ENCODE results near the gene ASCC1. TPM values are rescaled to one million over a fixed set of nuclear protein-coding genes. Genes with fewer than 3 reads are reported as not detected.
"Not testable (repeated sequence)": the region's sequence is repeated elsewhere in the genome, so short reads cannot be mapped to it uniquely, and the experiment has no call there.

Gene ASCC1
- total RNA-seq, 1 experiment from 2014 or later = 27.8 TPM

DNA sequence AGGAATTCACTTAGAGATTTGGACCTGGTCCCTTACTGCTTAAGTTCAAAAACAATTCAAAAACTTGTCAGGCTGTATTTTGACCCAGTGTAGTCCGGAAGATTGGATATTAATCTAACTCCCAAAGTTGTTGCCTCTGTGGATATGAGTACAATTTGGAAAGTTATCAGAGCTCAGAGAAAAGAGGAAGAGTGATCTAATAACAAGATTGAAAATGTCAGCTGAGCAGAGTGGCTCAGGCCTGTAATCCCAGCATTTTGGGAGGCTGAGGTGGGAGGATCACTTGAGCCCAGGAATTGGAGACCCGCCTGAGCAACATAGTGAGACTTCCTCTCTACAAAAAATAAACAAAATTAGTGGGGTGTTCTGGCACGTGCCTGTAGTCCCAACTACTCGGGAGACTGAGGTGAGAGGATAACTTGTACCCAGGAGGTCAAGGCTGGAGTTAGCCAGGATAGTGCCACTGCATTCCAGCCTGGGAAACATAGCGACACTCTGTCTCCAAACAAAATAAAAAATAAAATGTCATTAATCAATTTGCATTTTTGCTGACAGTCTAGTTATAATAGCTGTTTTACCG is 3.2 kb upstream of the ASCC1 start:
- no peaks in the 10 kb centered on the region for H3K9me3 ChIP-seq (ENCODE audit: low read length)
- H3K36me3 ChIP-seq (ENCODE audit: insufficient read depth, low read length) = 0 out of 2 replicates have a peak, but pooled peaks cover 5% of the 10 kb centered on the region
- H4K20me1 ChIP-seq (ENCODE audit: insufficient read depth, low read depth, low read length) = peaks cover 5% of the 10 kb centered on the region; the same call in 1 of the 2 replicates
- H3K27ac ChIP-seq (ENCODE audit: low read length) = peak overlapping the region; percentile 69
- no peaks in the 10 kb centered on the region for H3K9me2 ChIP-seq (replicated peaks; ENCODE audit: insufficient read depth, low read length)
- H3K27me3 ChIP-seq (ENCODE audit: low read length) = no peaks in the 10 kb centered on the region
- H2AFZ ChIP-seq (ENCODE audit: low read length) = no peak overlapping the region
- peaks cover 67% of the 10 kb centered on the region for H3K79me2 ChIP-seq (ENCODE audit: low read length)
- no peak overlapping the region for H3K9ac ChIP-seq (ENCODE audit: low read length)
- DNase-seq = no peak
- peaks cover 51% of the 10 kb centered on the region for H3K4me1 ChIP-seq (ENCODE audit: low read length)
- no peak overlapping the region for H3K4me3 ChIP-seq (ENCODE audit: low read length)
- H3K4me2 ChIP-seq (ENCODE audit: low read depth, low read length, poor library complexity, severe bottlenecking) = peak overlapping the region; percentile 99

DNA sequence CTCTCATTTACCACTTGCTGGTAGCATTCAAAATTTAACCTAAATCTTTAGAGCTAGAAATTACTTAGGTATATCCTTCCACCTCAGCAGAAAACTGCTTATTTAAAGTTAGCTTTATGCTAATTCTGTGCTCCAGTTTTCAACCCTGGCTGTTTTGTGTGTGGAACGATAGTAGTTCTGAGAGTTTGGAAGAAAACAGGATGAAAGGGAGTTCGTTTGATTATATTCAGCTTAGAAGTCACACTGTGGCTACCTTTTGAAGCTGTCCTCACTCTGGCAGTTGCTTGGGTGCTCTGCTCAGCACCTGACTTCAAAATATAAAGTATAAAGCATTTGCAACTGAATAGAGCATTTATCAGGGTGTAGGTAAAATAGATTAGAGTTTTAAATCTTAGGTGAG is 2.6 kb upstream of the ASCC1 start:
- DNase-seq = no peak
- Histone ChIP-seq H2AFZ (ENCODE audit: low read length) (no peak overlapping the region), H3K79me2 (ENCODE audit: low read length) (peaks cover 68% of the 10 kb centered on the region), H3K4me1 (ENCODE audit: low read length) (peaks cover 51% of the 10 kb centered on the region), H3K36me3 (ENCODE audit: insufficient read depth, low read length) (0 out of 2 replicates have a peak, but pooled peaks cover under 1% of the 10 kb centered on the region), H3K27me3 (ENCODE audit: low read length) (no peaks in the 10 kb centered on the region), H3K4me2 (ENCODE audit: low read depth, low read length, poor library complexity, severe bottlenecking) (peak overlapping the region; percentile 99), H3K4me3 (ENCODE audit: low read length) (peak overlapping the region; percentile 16; the same call in 1 of the 2 replicates), H3K9ac (ENCODE audit: low read length) (no peak overlapping the region), H3K9me2 (replicated peaks; ENCODE audit: insufficient read depth, low read length) (no peaks in the 10 kb centered on the region), H3K27ac (ENCODE audit: low read length) (peak overlapping the region; percentile 69), H4K20me1 (ENCODE audit: insufficient read depth, low read depth, low read length) (peaks cover 5% of the 10 kb centered on the region; the same call in 1 of the 2 replicates), H3K9me3 (ENCODE audit: low read length) (no peaks in the 10 kb centered on the region)

DNA sequence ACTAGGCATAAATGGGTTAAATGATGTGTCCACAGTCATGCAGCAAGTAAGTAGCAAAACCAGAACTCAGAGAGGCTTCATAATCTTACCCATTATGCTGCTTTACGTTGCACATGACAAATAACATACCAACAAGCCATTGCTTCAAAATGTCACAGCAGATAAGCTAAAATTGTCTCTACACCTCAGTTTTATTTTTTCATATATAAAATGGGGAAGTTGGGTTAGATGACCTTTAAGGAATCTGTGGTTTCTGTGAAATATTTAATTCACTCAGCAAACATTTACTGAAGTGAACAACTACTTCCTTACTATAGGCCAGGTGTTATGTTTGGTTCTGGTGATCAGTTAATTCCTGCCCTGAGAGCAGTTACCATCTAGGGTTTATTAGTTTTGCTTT is 2.2 kb upstream of the ASCC1 start:
- H2AFZ ChIP-seq (ENCODE audit: low read length) = no peak overlapping the region
- H3K4me2 ChIP-seq (ENCODE audit: low read depth, low read length, poor library complexity, severe bottlenecking) = peak overlapping the region; percentile 99

DNA sequence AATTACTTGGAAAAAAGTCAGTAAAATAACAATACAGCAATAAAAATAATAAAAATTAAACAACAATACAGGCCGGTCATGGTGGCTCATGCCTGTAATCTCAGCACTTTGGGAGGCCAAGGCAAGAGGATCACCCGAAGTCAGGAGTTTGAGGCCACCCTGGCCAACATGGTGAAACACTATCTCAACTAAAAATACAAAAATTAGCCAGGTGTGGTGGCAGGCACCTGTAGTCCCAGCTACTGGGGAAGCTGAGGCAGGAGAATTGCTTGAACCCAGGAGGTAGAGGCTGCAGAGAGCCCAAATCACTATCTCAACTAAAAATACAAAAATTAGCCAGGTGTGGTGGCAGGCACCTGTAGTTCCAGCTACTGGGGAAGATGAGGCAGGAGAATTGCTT is 4.2 kb downstream of the ASCC1 start:
- H3K9ac ChIP-seq (ENCODE audit: low read length); DNase-seq; H2AFZ ChIP-seq (ENCODE audit: low read length); H3K27ac ChIP-seq (ENCODE audit: low read length); H3K27me3 ChIP-seq (ENCODE audit: low read length); H3K4me3 ChIP-seq (ENCODE audit: low read length); H3K9me2 ChIP-seq (replicated peaks; ENCODE audit: insufficient read depth, low read length); H3K4me2 ChIP-seq (ENCODE audit: low read depth, low read length, poor library complexity, severe bottlenecking); H3K36me3 ChIP-seq (ENCODE audit: insufficient read depth, low read length); H3K9me3 ChIP-seq (ENCODE audit: low read length); H4K20me1 ChIP-seq (ENCODE audit: insufficient read depth, low read depth, low read length): not testable (repeated sequence)
- peaks cover 14% of the 10 kb centered on the region for H3K4me1 ChIP-seq (ENCODE audit: low read length)
- H3K79me2 ChIP-seq (ENCODE audit: low read length) = peaks cover 31% of the 10 kb centered on the region

More for the DNA sequence above, 2.2 kb upstream of the ASCC1 start:
- Histone ChIP-seq H3K79me2 (ENCODE audit: low read length) (peaks cover 66% of the 10 kb centered on the region), H3K4me3 (ENCODE audit: low read length) (peak overlapping the region; percentile 16; the same call in 1 of the 2 replicates), H3K9me2 (replicated peaks; ENCODE audit: insufficient read depth, low read length) (no peaks in the 10 kb centered on the region), H3K9me3 (ENCODE audit: low read length) (no peaks in the 10 kb centered on the region), H3K27ac (ENCODE audit: low read length) (peak overlapping the region; percentile 69), H3K36me3 (ENCODE audit: insufficient read depth, low read length) (no peaks in the 10 kb centered on the region), H3K27me3 (ENCODE audit: low read length) (no peaks in the 10 kb centered on the region), H3K9ac (ENCODE audit: low read length) (no peak overlapping the region), H3K4me1 (ENCODE audit: low read length) (peaks cover 48% of the 10 kb centered on the region), H4K20me1 (ENCODE audit: insufficient read depth, low read depth, low read length) (peaks cover 5% of the 10 kb centered on the region; the same call in 1 of the 2 replicates)
- DNase-seq = peak; percentile 79

DNA sequence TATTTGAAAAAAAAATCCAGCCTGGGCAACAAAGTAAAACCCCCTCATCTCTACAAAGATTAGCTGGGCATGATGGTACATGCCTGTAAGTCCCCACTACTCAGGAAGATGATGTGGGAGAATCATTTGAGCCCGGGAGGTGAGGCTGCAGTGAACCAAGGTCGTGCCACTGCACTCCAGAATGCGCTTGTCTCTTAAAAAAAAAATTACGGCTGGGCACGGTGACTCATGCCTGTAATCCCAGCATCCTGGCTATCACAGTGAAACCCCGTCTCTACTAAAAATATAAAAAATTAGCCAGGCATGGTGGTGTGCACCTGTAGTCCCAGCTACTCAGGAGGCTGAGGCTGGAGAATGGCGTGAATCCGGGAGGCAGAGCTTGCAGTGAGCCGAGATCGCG is 4.7 kb downstream of the ASCC1 start:
- H2AFZ ChIP-seq (ENCODE audit: low read length); H3K9ac ChIP-seq (ENCODE audit: low read length); H3K27ac ChIP-seq (ENCODE audit: low read length); H3K36me3 ChIP-seq (ENCODE audit: insufficient read depth, low read length); H3K4me3 ChIP-seq (ENCODE audit: low read length); H3K4me2 ChIP-seq (ENCODE audit: low read depth, low read length, poor library complexity, severe bottlenecking); H4K20me1 ChIP-seq (ENCODE audit: insufficient read depth, low read depth, low read length); H3K9me3 ChIP-seq (ENCODE audit: low read length); H3K27me3 ChIP-seq (ENCODE audit: low read length); DNase-seq; H3K9me2 ChIP-seq (replicated peaks; ENCODE audit: insufficient read depth, low read length): not testable (repeated sequence)
- Histone ChIP-seq H3K79me2 (ENCODE audit: low read length) (peaks cover 27% of the 10 kb centered on the region), H3K4me1 (ENCODE audit: low read length) (peaks cover 11% of the 10 kb centered on the region)

DNA sequence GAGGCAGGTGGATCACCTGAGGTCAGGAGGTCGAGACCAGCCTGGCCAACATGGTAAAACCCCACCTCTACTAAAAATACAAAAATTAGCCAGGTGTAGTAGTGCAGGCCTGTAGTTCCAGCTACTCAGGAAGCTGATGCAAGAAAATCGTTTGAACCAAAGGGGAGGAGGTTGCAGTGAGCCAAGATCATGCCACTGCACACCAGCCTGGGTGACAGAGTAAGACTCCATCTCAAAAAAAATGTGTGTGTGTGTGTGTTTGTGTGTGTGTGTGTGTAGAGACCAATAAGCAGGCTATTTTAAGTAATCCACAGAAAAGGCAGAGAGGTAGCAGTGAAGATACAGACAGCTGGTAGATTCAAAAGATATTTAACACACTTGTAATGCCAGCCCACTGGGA is 7.5 kb downstream of the ASCC1 start:
- H3K4me3 ChIP-seq (ENCODE audit: low read length); H3K36me3 ChIP-seq (ENCODE audit: insufficient read depth, low read length): not testable (repeated sequence)

DNA sequence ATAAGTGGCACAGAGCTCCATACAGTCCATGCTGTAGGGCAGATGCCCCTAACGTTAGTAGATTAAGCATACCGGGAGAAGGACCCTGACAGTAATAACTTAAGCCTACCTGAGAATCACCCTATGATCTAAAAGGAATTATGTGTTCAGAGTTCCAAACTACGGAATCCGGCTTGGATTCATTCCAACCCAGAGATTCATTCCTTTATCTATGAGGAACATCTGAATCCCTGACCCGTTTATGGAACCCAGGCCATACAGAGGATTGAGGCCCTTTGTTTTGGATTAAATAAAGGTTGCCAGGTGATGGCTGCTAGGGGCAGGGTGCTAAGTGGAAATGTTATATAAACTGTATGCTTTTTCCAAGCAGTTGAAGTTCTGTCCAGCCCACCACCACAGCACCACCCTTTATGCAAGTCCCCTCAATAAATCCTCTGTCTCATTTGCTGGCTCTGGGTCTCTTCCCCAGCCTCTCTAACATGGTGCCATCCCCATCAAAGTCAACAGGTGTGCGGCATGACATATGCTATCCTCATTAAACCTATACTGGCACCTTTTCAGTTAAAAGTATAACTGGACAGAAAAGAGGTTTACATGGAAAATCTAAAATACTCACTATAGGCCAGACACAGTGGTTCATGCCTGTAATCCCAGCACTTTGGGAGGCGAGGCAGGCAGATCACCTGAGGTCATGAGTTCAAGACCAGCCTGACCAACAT is 9.4 kb downstream of the ASCC1 start:
- no peaks in the 10 kb centered on the region for H3K27me3 ChIP-seq (ENCODE audit: low read length)
- no peak overlapping the region for H3K4me2 ChIP-seq (ENCODE audit: low read depth, low read length, poor library complexity, severe bottlenecking)
- H3K36me3 ChIP-seq (ENCODE audit: insufficient read depth, low read length) = peaks cover 12% of the 10 kb centered on the region; the same call in 1 of the 2 replicates
- H3K9me3 ChIP-seq (ENCODE audit: low read length) = no peaks in the 10 kb centered on the region
- no peaks in the 10 kb centered on the region for H3K4me1 ChIP-seq (ENCODE audit: low read length)
- H3K79me2 ChIP-seq (ENCODE audit: low read length) = no peaks in the 10 kb centered on the region
- H3K27ac ChIP-seq (ENCODE audit: low read length) = no peak overlapping the region
- no peaks in the 10 kb centered on the region for H4K20me1 ChIP-seq (ENCODE audit: insufficient read depth, low read depth, low read length)
- H3K9ac ChIP-seq (ENCODE audit: low read length) = no peak overlapping the region
- DNase-seq = no peak
- no peak overlapping the region for H3K4me3 ChIP-seq (ENCODE audit: low read length)
- no peak overlapping the region for H2AFZ ChIP-seq (ENCODE audit: low read length)
- H3K9me2 ChIP-seq (replicated peaks; ENCODE audit: insufficient read depth, low read length) = no peaks in the 10 kb centered on the region

More for the DNA sequence above, 7.5 kb downstream of the ASCC1 start:
- H3K27me3 ChIP-seq (ENCODE audit: low read length); H3K9me2 ChIP-seq (replicated peaks; ENCODE audit: insufficient read depth, low read length); H3K4me1 ChIP-seq (ENCODE audit: low read length); H3K79me2 ChIP-seq (ENCODE audit: low read length); DNase-seq; H3K9me3 ChIP-seq (ENCODE audit: low read length); H4K20me1 ChIP-seq (ENCODE audit: insufficient read depth, low read depth, low read length); H3K9ac ChIP-seq (ENCODE audit: low read length); H2AFZ ChIP-seq (ENCODE audit: low read length); H3K27ac ChIP-seq (ENCODE audit: low read length); H3K4me2 ChIP-seq (ENCODE audit: low read depth, low read length, poor library complexity, severe bottlenecking): not testable (repeated sequence)

DNA sequence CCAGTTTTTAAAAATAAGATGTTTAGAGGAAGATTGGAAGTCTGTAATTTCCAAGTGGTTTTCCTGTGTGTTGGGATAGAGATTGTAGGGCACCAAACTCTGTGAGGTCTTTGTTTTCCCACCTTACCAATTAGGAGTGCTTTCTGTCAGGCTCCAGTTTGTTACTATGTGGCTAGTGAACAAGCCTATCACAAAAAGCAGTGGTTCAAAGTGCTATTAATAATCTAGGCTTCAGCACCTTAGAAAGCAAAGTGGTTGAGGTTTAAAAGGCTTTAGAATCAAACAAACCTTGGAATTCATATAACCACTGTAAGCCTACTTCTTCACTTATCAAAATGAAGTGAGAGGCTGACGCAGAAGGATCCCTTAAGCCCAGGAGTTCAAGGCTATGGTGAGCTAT is 11.4 kb downstream of the ASCC1 start:
- H2AFZ ChIP-seq (ENCODE audit: low read length) = no peak overlapping the region
- H3K27ac ChIP-seq (ENCODE audit: low read length) = no peak overlapping the region
- no peaks in the 10 kb centered on the region for H3K9me2 ChIP-seq (replicated peaks; ENCODE audit: insufficient read depth, low read length)
- no peak for DNase-seq
- H3K36me3 ChIP-seq (ENCODE audit: insufficient read depth, low read length) = peaks cover 7% of the 10 kb centered on the region; the same call in 1 of the 2 replicates
- no peaks in the 10 kb centered on the region for H3K9me3 ChIP-seq (ENCODE audit: low read length)
- no peaks in the 10 kb centered on the region for H4K20me1 ChIP-seq (ENCODE audit: insufficient read depth, low read depth, low read length)
- H3K4me1 ChIP-seq (ENCODE audit: low read length) = no peaks in the 10 kb centered on the region
- H3K27me3 ChIP-seq (ENCODE audit: low read length) = no peaks in the 10 kb centered on the region
- no peak overlapping the region for H3K4me3 ChIP-seq (ENCODE audit: low read length)
- H3K9ac ChIP-seq (ENCODE audit: low read length) = no peak overlapping the region
- H3K79me2 ChIP-seq (ENCODE audit: low read length) = no peaks in the 10 kb centered on the region
- H3K4me2 ChIP-seq (ENCODE audit: low read depth, low read length, poor library complexity, severe bottlenecking) = no peak overlapping the region

Measured in Karpas-422 (cell line).